ENCODE data around the gene DYSF.

GRCh38 chr2:71452565-71452964, 796 bp upstream of the DYSF start:
- TF ChIP-seq HDGF (IDR thresholded peaks at IDR 0.05; ENCODE audit: borderline replicate concordance) (no peak), BHLHE40 (IDR thresholded peaks at IDR 0.05; ENCODE audit: borderline replicate concordance) (no peak)
